Mononuclear cell (primary cell): ENCODE measurements around the gene FHOD1. TPM values are rescaled to one million over a fixed set of nuclear protein-coding genes. Genes with fewer than 3 reads are reported as not detected.

Source experiments
- H3K27me3 ChIP-seq: 2 replicates; pipeline ENCODE4 v1.6.0; 2011; ENCODE audit warnings: low read length, control low read depth; ENCODE audit not compliant: insufficient read depth
- H3K4me1 ChIP-seq: 2 replicates; pipeline ENCODE4 v1.5.1; 2011; ENCODE audit warnings: mild to moderate bottlenecking, low read length, control low read depth; ENCODE audit not compliant: insufficient read depth
- H3K4me3 ChIP-seq: 2 replicates; pipeline ENCODE4 v1.5.1; 2011; ENCODE audit warnings: mild to moderate bottlenecking, low read length, moderate library complexity
- H3K9me3 ChIP-seq: 2 replicates; pipeline ENCODE4 v1.5.1; 2011; ENCODE audit warnings: low read depth, mild to moderate bottlenecking, control low read depth, low read length
- total RNA-seq: library from RNA; depleted of rRNA; stranded (reverse); fragments of >200 nt; gene quantifications from one replicate; pipeline ENCODE4 v1.2.3, GENCODE V29; 2012

Gene FHOD1
- total RNA-seq, 1 donor, result 16.5 TPM

DNA sequence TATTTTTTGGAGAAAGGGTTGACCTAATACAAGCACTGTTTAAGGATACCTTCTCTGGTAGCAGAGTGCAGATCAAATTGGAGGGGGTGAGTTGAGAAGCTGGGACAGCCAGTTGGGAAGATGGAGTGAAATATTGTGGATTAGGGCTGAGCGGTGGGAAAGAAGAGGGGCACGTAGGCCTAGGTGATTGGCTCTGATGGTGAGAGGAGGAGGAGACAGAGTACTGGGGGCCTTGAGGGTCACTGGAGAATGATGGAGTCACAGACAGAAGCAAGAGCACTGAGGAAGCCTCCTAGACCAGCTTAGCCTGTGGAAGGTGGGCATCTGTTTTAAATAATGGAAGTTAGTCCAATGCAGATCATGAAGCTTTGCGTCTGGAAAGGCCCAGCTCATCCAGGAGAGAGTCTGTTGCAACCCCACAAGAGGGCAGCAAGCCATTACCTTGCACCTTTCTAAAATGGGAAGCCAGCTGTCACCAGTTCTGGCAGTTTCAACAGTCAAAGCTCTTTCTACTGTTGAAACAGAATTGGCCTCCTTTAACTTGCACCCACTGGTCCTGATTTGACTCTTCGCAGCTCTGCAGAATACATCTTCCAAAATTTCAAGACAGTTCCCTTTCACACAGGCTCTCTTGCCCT, 13.3 kb upstream of the FHOD1 start:
- H3K9me3 ChIP-seq, result no peaks in the 10 kb centered on the region
- H3K4me3 ChIP-seq, result no peak overlapping the region
- H3K4me1 ChIP-seq, result no peaks in the 10 kb centered on the region

DNA sequence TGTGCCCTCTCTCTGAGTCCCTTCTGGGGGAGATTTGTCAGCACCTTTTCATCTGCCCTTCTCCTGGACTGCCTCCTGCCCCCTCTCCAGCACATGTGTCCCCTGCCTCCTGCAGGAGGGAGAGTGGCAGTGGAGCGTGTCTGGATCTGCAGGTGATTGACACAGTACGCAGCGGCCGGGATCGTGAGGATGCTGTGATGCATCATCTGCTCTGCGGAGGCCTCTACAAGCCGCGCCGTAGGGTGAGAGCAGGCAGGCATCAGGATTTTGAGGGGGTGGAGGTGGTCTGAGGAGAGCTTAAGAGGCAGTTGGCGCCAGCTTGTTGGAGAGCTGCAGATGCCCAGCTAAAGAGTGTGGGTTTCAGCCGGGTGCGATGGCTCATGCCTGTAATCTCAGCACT, 12.4 kb upstream of the FHOD1 start:
- Histone ChIP-seq H3K4me3 (no peak overlapping the region), H3K4me1 (no peaks in the 10 kb centered on the region), H3K9me3 (no peaks in the 10 kb centered on the region), H3K27me3 (no peaks in the 10 kb centered on the region)

More for the DNA sequence above, 13.3 kb upstream of the FHOD1 start:
- no peaks in the 10 kb centered on the region for H3K27me3 ChIP-seq

DNA sequence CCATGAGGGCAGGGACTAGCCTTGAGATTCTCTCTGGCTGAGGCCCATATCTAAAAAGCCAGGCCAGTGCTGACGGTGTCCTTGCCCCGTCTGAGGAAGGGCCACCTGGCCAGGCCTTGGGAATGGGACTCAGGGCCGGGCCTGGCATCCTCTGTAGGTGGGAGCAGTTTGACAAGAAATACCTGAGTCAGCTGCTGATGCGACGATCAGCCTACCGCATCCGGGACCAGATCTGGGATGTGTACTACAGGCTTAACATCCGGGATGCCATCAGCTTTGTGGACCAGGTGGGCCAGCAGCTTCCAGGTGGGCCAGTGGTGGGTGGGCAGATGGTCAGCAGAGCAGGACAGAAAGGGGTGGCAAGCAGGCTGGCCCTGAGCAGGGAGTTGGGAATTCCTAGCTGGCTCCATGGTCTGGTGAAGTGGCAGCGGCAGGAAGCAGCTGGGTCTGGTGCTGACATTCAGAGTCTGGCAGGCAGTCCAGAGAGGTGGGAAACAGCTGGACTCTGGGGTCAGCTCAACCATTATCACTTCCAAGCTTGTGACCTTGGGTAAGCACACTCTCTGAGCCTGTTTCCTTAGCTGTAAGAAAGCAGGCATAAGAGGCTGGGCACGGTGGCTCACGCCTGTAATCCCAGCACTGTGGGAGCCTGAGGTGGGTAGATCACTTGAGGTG, 11.0 kb upstream of the FHOD1 start:
- Histone ChIP-seq H3K4me3 (no peak overlapping the region), H3K9me3 (no peaks in the 10 kb centered on the region), H3K4me1 (no peaks in the 10 kb centered on the region), H3K27me3 (no peaks in the 10 kb centered on the region)

DNA sequence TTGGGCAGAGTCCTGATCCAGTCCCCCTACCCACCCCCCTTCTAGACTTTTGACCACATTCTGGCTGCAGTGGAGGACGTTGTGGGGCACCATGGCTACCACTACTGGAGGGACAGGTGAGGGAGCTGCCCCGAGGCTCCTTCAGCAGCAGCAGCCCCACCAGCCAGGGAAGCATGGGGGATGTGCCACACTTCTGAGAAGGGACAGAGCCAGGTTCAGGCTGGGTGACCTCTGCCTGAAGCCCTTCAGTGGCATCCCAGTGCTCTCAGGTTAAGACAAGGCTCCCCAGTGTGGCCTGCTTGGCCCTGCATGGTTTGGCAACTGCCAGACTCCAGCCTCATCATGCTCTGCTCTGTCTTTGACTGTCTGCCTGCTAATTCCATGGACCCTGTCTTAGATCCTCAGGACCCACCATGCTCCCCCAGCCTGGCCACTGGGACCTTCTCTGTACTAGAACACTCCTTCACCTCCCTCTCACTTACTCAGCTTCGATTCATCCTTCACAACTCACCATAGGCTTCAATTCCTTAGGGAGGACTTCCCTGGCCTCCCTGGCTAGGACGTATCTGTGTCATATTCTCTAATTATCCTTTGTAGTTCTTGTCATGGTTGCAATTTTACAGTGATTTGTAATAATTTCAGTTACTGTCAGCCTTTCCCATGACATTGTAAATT, 10.3 kb upstream of the FHOD1 start:
- Histone ChIP-seq H3K4me1 (no peaks in the 10 kb centered on the region), H3K27me3 (no peaks in the 10 kb centered on the region), H3K4me3 (no peak overlapping the region), H3K9me3 (no peaks in the 10 kb centered on the region)

DNA sequence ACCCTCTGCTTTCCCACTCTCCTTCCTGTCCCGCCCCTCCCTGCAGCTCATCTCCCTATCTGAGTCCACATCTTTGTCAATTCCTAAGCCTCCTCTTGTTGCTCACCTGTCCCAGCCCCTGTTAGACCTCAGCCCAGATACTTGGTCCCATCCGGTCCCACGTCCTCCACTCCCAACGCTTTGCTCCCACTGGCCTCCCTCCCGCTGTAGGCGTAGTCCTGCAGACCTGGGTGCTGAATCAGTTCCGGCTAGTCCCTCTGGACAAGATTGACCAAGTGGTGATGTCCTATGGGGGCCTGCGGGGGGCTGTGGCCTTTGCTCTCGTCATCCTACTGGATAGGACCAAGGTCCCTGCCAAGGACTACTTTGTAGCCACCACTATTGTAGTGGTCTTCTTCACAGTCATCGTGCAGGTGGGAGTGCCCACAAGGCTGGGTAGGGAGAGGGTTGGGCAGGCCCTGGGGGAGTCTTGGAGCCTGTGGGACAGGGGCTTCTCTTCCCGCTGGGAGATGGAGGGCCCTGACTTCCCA, 9.5 kb upstream of the FHOD1 start:
- Histone ChIP-seq H3K9me3 (no peaks in the 10 kb centered on the region), H3K4me1 (no peaks in the 10 kb centered on the region), H3K4me3 (no peak overlapping the region), H3K27me3 (no peaks in the 10 kb centered on the region)

DNA sequence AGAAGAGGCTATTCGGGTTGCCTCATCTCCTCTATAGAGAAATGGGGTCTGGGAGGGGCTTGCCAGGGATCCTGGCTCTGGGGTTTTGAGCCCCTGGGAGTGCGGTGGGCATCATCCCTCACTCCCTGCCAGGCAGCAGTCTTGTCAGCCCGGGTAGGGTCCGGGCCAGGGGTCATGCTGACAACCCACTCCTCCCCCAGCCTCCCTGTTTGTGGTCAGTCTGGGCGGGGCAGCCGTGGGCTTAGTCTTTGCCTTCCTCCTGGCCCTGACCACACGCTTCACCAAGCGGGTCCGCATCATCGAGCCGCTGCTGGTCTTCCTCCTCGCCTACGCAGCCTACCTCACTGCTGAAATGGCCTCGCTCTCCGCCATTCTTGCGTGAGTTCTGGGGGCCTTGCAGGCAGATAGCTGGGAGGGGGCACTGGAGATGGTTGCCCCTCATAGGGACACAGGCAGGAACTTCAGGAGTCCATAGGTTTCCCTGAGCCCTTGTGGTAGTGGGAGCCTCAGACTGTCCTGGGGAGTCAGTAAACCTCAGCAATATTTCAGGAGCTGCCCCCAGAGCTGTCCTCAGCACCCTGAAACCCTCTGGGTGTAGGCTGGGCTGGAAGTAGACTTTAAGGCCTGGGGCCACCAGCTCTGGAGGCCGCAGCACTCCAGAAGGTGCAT, 8.4 kb upstream of the FHOD1 start:
- peaks cover under 1% of the 10 kb centered on the region for H3K27me3 ChIP-seq
- no peak overlapping the region for H3K4me3 ChIP-seq
- H3K9me3 ChIP-seq, result no peaks in the 10 kb centered on the region
- no peaks in the 10 kb centered on the region for H3K4me1 ChIP-seq

DNA sequence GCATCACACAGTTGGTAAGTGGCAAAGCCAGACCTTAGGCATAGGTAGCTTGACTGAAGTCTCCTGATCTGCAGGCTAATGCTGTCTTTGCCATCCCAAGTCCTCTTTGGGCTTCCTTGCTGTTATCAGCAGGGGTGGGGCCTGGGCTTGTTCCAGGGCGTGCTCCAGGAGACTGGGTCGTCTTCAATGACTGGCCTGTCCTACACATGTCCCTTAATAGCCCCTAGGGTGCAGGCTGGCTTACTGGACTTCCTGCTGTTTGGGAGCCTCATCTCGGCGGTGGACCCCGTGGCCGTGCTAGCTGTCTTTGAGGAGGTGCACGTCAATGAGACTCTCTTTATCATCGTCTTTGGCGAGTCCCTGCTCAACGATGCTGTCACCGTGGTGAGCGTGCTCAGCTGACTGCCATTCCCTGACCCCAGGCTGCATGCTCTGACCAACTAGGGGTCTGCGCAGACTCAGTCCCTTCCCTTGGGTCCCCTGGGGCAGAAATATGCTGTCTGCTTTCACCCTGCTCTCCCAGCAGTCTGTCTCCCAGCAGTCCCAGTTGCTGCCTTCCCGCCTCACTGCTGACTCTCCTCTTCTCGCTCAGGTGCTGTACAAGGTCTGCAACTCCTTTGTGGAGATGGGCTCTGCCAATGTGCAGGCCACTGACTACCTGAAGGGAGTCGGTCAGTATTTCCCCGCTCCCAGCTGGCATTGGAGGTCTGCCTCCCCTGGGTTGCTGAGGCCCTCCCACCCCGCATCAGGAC, 7.7 kb upstream of the FHOD1 start:
- Histone ChIP-seq H3K4me3 (no peak overlapping the region), H3K9me3 (no peaks in the 10 kb centered on the region), H3K27me3 (peaks cover 7% of the 10 kb centered on the region), H3K4me1 (no peaks in the 10 kb centered on the region)

DNA sequence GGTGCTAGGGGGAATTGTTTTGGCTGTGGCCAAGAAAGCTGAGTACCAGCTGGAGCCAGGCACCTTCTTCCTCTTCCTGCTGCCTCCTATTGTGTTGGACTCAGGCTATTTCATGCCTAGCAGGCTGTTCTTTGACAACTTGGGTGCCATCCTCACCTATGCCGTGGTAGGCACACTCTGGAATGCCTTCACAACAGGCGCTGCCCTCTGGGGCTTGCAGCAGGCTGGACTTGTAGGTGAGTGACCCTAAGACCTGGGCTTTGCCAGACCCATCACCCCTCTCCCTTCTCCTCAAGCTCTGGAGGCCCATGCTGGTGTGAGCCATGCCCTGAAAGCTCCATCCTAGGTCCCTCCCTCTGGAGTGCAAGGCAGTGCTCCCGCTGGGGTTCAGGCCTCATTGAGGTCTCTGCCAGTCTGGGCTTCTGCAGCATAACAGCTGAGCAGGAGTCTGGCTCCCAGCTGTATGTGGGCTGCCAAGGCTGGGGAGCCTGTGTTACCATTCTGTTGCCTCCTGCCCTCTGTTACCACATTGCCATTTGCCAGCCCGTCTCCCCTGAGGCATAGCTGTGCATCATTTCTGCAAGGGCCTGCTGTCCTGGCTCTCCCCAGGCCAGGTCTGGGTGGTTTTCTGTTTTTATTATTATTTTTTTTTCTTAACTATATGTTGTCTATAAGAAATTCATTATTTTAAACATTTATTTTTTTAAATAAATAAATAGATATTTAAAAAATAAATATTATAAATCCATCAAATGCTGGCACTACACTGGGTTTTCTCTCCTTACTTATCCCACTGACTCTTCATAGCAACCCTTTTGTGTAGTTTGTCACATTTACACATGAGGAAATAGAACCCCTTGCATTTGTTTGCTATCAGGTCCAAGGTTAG, 5.6 kb upstream of the FHOD1 start:
- Histone ChIP-seq H3K27me3 (peaks cover 21% of the 10 kb centered on the region), H3K4me1 (peaks cover 17% of the 10 kb centered on the region), H3K9me3 (no peaks in the 10 kb centered on the region), H3K4me3 (no peak overlapping the region)

DNA sequence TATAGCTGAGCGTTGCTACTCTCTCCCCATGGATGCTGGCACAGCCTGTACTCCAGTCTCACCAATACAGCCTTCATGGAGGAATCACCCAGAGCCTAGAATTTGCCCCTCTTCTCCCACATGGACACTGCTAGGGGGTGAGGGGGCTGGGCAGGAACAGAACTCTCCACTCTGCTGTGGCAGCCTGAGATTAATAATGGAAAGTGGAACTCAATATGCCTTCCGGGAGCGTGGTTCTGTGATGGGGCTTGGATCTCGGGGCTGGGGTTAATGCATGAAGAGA, 2.7 kb upstream of the FHOD1 start:
- Histone ChIP-seq H3K4me1 (peaks cover 41% of the 10 kb centered on the region), H3K9me3 (no peaks in the 10 kb centered on the region), H3K4me3 (no peak overlapping the region), H3K27me3 (peaks cover 21% of the 10 kb centered on the region)

DNA sequence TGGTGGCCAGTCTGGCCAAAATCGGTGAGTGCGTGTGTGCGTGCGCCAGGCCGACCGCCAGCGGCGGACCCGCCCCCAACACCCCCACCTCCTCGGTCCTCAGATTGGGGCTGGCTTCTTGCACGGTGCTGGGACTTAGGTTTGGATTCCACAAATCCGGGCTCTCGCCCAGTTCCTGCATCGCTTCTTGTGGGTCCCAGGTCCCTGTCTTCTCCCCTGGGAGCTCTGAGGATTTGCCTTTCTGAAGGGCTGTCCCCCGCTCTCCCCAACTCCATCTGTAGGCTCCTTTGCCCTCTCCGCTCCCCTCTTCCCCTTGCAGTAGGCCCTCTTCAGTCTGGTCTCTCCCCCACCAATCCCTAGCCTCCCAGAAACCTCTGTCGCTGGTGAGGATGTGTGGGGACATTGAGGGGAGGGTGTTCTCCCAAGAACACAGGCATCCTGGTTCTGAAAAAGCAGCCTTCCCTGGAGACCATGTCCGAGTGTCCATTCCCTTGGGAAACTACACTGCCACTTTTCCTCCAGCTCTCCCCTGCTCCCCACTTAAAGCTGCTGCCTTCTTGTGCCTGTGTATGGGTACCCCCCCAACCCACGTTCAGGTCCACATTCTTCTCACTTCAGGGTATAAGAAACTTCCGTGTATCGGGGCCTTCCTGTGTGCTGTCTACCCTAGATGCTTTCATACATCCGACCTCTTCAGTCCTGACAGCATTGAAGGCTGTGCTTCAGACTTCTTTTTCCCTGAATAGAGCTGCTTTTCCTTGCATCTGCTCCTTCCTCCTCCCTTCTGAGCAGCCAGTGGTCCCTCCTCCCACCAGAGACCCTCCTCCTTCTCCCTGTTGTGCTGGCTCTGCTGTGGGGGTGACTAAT, 2.1 kb upstream of the FHOD1 start:
- Histone ChIP-seq H3K9me3 (no peaks in the 10 kb centered on the region), H3K4me1 (peaks cover 47% of the 10 kb centered on the region), H3K27me3 (peaks cover 21% of the 10 kb centered on the region), H3K4me3 (no peak overlapping the region)

DNA sequence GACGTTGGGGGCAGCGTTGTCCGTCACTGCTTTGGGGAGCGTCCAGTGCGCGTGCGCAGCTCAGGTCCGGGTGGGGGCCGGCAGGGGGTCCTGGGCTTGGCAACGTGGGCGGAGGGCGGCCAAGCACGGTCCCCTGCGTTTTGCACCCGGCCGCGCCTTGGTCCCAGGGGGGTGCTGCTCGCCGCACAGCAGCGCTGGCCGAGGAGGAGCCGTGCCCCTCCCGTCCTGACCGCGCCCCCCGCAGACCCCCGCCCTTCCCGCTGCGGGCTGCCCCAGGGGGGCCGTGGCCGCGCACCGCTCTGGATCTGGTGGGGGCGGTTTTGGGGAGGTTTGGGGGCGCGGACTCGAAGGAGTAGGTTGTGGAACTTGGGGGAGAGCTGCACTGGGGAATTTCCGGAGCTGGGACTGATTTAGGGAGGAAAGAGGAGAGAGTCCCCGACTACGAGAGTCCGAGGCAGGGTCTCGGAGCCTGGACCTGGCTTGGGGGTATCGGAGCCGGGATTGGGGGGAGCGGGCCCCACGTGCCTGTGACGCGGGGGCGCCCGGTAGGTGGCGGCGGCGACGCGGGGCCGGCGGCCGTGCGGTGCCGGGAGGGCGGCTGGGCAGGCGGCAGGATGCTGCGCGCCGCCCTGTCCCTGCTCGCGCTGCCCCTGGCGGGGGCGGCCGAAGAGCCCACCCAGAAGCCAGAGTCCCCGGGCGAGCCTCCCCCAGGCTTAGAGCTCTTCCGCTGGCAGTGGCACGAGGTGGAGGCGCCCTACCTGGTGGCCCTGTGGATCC, 1.3 kb upstream of the FHOD1 start, which contains the start of gene SLC9A5:
Gene SLC9A5 (plus strand): TSS at position 579 of the 777 bp plus-strand sequence. CDS start 36 bp downstream, at position 615.
- H3K4me3 ChIP-seq, result peak within 1 kb of the TSS; percentile 68
- peaks cover 21% of the 10 kb centered on the region for H3K27me3 ChIP-seq
- H3K9me3 ChIP-seq, result no peaks in the 10 kb centered on the region
- peaks cover 55% of the 10 kb centered on the region for H3K4me1 ChIP-seq

DNA sequence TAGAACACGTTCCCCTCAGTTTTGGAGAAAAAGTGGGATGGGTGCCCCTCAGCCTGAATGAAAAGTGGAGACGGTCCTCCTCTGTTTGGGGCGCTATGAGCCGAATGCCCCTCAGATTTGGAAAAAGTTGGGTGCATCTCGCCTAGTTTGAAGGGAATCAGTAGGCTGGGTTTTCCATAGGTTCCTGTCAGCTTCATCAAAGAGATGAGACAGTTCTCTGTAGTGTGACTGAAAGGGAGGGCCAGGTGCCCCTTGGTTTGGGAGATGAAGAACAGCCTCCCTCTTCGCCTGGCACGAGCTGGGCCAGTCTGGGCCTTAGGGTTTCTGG, 756 bp upstream of the FHOD1 start:
- Histone ChIP-seq H3K9me3 (no peaks in the 10 kb centered on the region), H3K27me3 (peaks cover 21% of the 10 kb centered on the region), H3K4me3 (peak overlapping the region; percentile 68), H3K4me1 (peaks cover 60% of the 10 kb centered on the region)

DNA sequence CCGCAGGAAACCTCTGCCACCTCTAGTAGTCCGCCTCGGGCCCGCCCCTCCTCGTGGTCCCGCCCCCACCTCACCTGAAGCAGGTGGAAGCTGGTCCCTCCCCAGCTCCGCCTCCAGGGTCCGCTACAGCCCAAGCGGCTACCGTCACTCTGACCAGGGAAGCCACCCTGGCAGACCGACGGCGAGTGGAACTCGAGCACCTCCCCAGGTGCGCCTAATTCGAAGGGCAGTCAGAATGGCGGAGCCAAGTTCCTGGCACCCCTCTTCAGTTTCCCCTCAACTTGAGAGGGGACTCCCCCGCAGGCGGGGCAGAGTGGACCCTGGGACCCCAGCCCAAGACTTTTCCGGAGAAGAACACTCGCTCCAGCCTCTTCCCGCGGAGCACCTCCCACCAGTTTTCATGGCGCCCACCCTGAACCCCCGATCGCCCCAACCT, 507 bp downstream of the FHOD1 start:
- H3K9me3 ChIP-seq, result no peaks in the 10 kb centered on the region
- peak overlapping the region; percentile 68 for H3K4me3 ChIP-seq
- H3K27me3 ChIP-seq, result peaks cover 21% of the 10 kb centered on the region
- H3K4me1 ChIP-seq, result peaks cover 71% of the 10 kb centered on the region
